Thyroid gland (tissue), 4 donors: ENCODE measurements around the gene ZNF668.
"Not testable (repeated sequence)": the region's sequence is repeated elsewhere in the genome, so short reads cannot be mapped to it uniquely, and the experiment has no call there.

Experiments
- CTCF ChIP-seq, 6 experiments: fragments of 200-600 bp in 3 of 6; fragments of 450-650 bp in 3 of 6; sonication (generic) in 3 of 6; IDR thresholded peaks; one replicate each; pipeline ENCODE4 v1.5.1; 2016 to 2019; ENCODE audit warnings: antibody characterized with exemption in 6 of 6, mild to moderate bottlenecking in 2 of 6, inconsistent platforms in 1 of 6, moderate library complexity in 1 of 6
- POLR2A ChIP-seq, 2 donors: fragments of 450-650 bp; IDR thresholded peaks; one replicate each; pipeline ENCODE4 v1.6.1; 2017; ENCODE audit warnings: antibody characterized with exemption in 2 of 2, mild to moderate bottlenecking in 2 of 2, moderate library complexity in 1 of 2

GRCh38 chr16:31017756-31018155, 56.3 kb downstream of the ZNF668 start:
- TF ChIP-seq POLR2A, CTCF (IDR thresholded peaks at IDR 0.05): not testable (repeated sequence)
